OCI-LY7 (cell line): ENCODE data around the gene WDR44.

Experiments used
- CTCF ChIP-seq: fragments of 200-600 bp; sonication (generic); conservative IDR thresholded peaks from 2 replicates; pipeline ENCODE4 v1.5.1; 2014; ENCODE audit warnings: mild to moderate bottlenecking, antibody characterized with exemption, low read length, moderate library complexity, mixed read lengths
- EZH2phosphoT487 ChIP-seq: fragments of 200-600 bp; sonication (generic); IDR thresholded peaks from 2 replicates; pipeline ENCODE4 v1.6.1; 2018; ENCODE audit warnings: low read depth, borderline replicate concordance, mild to moderate bottlenecking, mixed run types, antibody characterized with exemption, low read length, moderate library complexity, mixed read lengths

- no peak for TF ChIP-seq CTCF
- no peak for TF ChIP-seq EZH2phosphoT487
Measured at GRCh38 chrX:118345045-118345463, 852 bp upstream of the WDR44 start.
